HAP-1 (cell line): ENCODE data around the gene CERS2.

Experiments used
- DNase-seq, 2 experiments: peaks; one replicate each; pipeline ENCODE4 v3.0.0-alpha.2; 2016 to 2020; ENCODE audit warnings: low spot score in 2 of 2
- H3K27me3 ChIP-seq: fragments of 250-450 bp; sonication (Bioruptor Pico); 2 replicates; pipeline ENCODE4 v1.5.1; 2020; ENCODE audit warnings: low read depth, mild to moderate bottlenecking, moderate library complexity
- H3K36me3 ChIP-seq: fragments of 250-450 bp; sonication (Bioruptor Pico); replicated peaks from 2 replicates; pipeline ENCODE4 v1.5.1; 2020; ENCODE audit warnings: mild to moderate bottlenecking
- H3K4me1 ChIP-seq: fragments of 250-450 bp; sonication (Bioruptor Pico); 2 replicates; pipeline ENCODE4 v1.5.1; 2020; ENCODE audit warnings: mild to moderate bottlenecking
- H3K4me3 ChIP-seq: fragments of 250-450 bp; sonication (Bioruptor Pico); 2 replicates; pipeline ENCODE4 v1.5.1; 2020; ENCODE audit warnings: mild to moderate bottlenecking, moderate library complexity
- H3K9me3 ChIP-seq: fragments of 250-450 bp; sonication (Bioruptor Pico); 2 replicates; pipeline ENCODE4 v1.5.1; 2020; ENCODE audit warnings: mild to moderate bottlenecking, moderate library complexity
- in situ Hi-C: fragments of 300-500 bp; cut with MboI; formaldehyde crosslinking; loops from 3 replicates; pipeline ENCODE4 v1.14.3; 2020; ENCODE audit warnings: low sequenced_read_pairs, inconsistent platforms, mixed read lengths

CERS2 gene

GRCh38 chr1:150970808-150971582 lies 3.6 kb downstream of the CERS2 start:
- DNase-seq, result no peak
- H3K4me3 ChIP-seq, result no peak overlapping the region
- H3K4me1 ChIP-seq, result peaks cover 24% of the 10 kb centered on the region
- in situ Hi-C loops, result no loop called here
- no peaks in the 10 kb centered on the region for H3K9me3 ChIP-seq
- H3K27me3 ChIP-seq, result no peaks in the 10 kb centered on the region
- peaks cover 33% of the 10 kb centered on the region for H3K36me3 ChIP-seq

GRCh38 chr1:150969626-150970025 lies 5.0 kb downstream of the CERS2 start:
- no peak for DNase-seq
- H3K4me1 ChIP-seq, result peaks cover 24% of the 10 kb centered on the region
- no peaks in the 10 kb centered on the region for H3K27me3 ChIP-seq
- H3K4me3 ChIP-seq, result no peak overlapping the region
- peaks cover 47% of the 10 kb centered on the region for H3K36me3 ChIP-seq
- H3K9me3 ChIP-seq, result no peaks in the 10 kb centered on the region
- in situ Hi-C loops, result no loop called here

- in situ Hi-C loops, result no loop called here
- no peak for DNase-seq
- H3K36me3 ChIP-seq, result peaks cover 58% of the 10 kb centered on the region
Observed at GRCh38 chr1:150968491-150968890, 6.1 kb downstream of the CERS2 start.

GRCh38 chr1:150967936-150968335 lies 6.7 kb downstream of the CERS2 start:
- no peak overlapping the region for H3K4me3 ChIP-seq
- no peaks in the 10 kb centered on the region for H3K9me3 ChIP-seq
- no peak for DNase-seq
- in situ Hi-C loops, result no loop called here
- H3K36me3 ChIP-seq, result peaks cover 64% of the 10 kb centered on the region
- peaks cover 20% of the 10 kb centered on the region for H3K4me1 ChIP-seq
- H3K27me3 ChIP-seq, result no peaks in the 10 kb centered on the region

More at GRCh38 chr1:150968491-150968890, 6.1 kb downstream of the CERS2 start:
- Histone ChIP-seq H3K4me3 (no peak overlapping the region), H3K9me3 (no peaks in the 10 kb centered on the region), H3K27me3 (no peaks in the 10 kb centered on the region), H3K4me1 (peaks cover 24% of the 10 kb centered on the region)

- H3K27me3 ChIP-seq, result no peaks in the 10 kb centered on the region
- DNase-seq, result no peak
- in situ Hi-C loops, result no loop called here
- no peak overlapping the region for H3K4me3 ChIP-seq
- H3K9me3 ChIP-seq, result no peaks in the 10 kb centered on the region
- peaks cover under 1% of the 10 kb centered on the region for H3K4me1 ChIP-seq
- H3K36me3 ChIP-seq, result peaks cover 79% of the 10 kb centered on the region
Observed at GRCh38 chr1:150966011-150966410, 8.6 kb downstream of the CERS2 start.

- no peak overlapping the region for H3K4me3 ChIP-seq
Observed at GRCh38 chr1:150965605-150966004, 9.0 kb downstream of the CERS2 start.

GRCh38 chr1:150964164-150964489 lies 10.5 kb downstream of the CERS2 start:
- H3K36me3 ChIP-seq, result peaks cover 94% of the 10 kb centered on the region
- no peaks in the 10 kb centered on the region for H3K9me3 ChIP-seq
- H3K4me1 ChIP-seq, result no peaks in the 10 kb centered on the region
- H3K27me3 ChIP-seq, result no peaks in the 10 kb centered on the region
- DNase-seq, result no peak
- no peak overlapping the region for H3K4me3 ChIP-seq
- in situ Hi-C loops, result no loop called here

More at GRCh38 chr1:150965605-150966004, 9.0 kb downstream of the CERS2 start:
- Histone ChIP-seq H3K27me3 (no peaks in the 10 kb centered on the region), H3K9me3 (no peaks in the 10 kb centered on the region), H3K36me3 (peaks cover 83% of the 10 kb centered on the region), H3K4me1 (no peaks in the 10 kb centered on the region)
- DNase-seq, result no peak
- in situ Hi-C loops, result no loop called here

- Histone ChIP-seq H3K4me3 (no peak overlapping the region), H3K4me1 (no peaks in the 10 kb centered on the region), H3K36me3 (peaks cover 93% of the 10 kb centered on the region), H3K9me3 (no peaks in the 10 kb centered on the region), H3K27me3 (no peaks in the 10 kb centered on the region)
- in situ Hi-C loops, result no loop called here
- DNase-seq, result no peak
Observed at GRCh38 chr1:150963321-150964163, 11.1 kb downstream of the CERS2 start.

- in situ Hi-C loops, result no loop called here
- H3K4me1 ChIP-seq, result no peaks in the 10 kb centered on the region
- no peaks in the 10 kb centered on the region for H3K9me3 ChIP-seq
- no peak for DNase-seq
- H3K4me3 ChIP-seq, result no peak overlapping the region
- H3K27me3 ChIP-seq, result no peaks in the 10 kb centered on the region
- peaks cover 83% of the 10 kb centered on the region for H3K36me3 ChIP-seq
Observed at GRCh38 chr1:150961756-150962155, 12.9 kb downstream of the CERS2 start.

- Histone ChIP-seq H3K9me3 (no peaks in the 10 kb centered on the region), H3K27me3 (no peaks in the 10 kb centered on the region), H3K36me3 (peaks cover 75% of the 10 kb centered on the region), H3K4me3 (no peak overlapping the region), H3K4me1 (no peaks in the 10 kb centered on the region)
- DNase-seq, result no peak
- in situ Hi-C loops, result no loop called here
Observed at GRCh38 chr1:150960646-150961045, 14.0 kb downstream of the CERS2 start.

- Histone ChIP-seq H3K4me3 (no peak overlapping the region), H3K9me3 (no peaks in the 10 kb centered on the region), H3K36me3 (peaks cover 67% of the 10 kb centered on the region), H3K27me3 (no peaks in the 10 kb centered on the region), H3K4me1 (no peaks in the 10 kb centered on the region)
- in situ Hi-C loops, result no loop called here
- no peak for DNase-seq
Observed at GRCh38 chr1:150957666-150958065, 17.0 kb downstream of the CERS2 start.

GRCh38 chr1:150955280-150955679 lies 19.4 kb downstream of the CERS2 start:
- DNase-seq, result no peak
- no peaks in the 10 kb centered on the region for H3K27me3 ChIP-seq
- H3K36me3 ChIP-seq, result peaks cover 70% of the 10 kb centered on the region
- in situ Hi-C loops, result no loop called here
- H3K4me3 ChIP-seq, result no peak overlapping the region
- no peaks in the 10 kb centered on the region for H3K9me3 ChIP-seq
- no peaks in the 10 kb centered on the region for H3K4me1 ChIP-seq

GRCh38 chr1:150954708-150955107 lies 19.9 kb downstream of the CERS2 start:
- DNase-seq, result no peak
- Histone ChIP-seq H3K4me1 (no peaks in the 10 kb centered on the region), H3K4me3 (no peak overlapping the region), H3K36me3 (peaks cover 69% of the 10 kb centered on the region), H3K27me3 (no peaks in the 10 kb centered on the region), H3K9me3 (no peaks in the 10 kb centered on the region)
- in situ Hi-C loops, result no loop called here

- H3K4me3 ChIP-seq, result no peak overlapping the region
- DNase-seq, result no peak
- in situ Hi-C loops, result no loop called here
- H3K4me1 ChIP-seq, result no peaks in the 10 kb centered on the region
- no peaks in the 10 kb centered on the region for H3K27me3 ChIP-seq
- H3K9me3 ChIP-seq, result no peaks in the 10 kb centered on the region
- H3K36me3 ChIP-seq, result peaks cover 83% of the 10 kb centered on the region
Observed at GRCh38 chr1:150944856-150945255, 29.8 kb downstream of the CERS2 start.
